CD14-positive monocyte (primary cell): Measurements from ENCODE around the gene SLC16A4. TPM values are rescaled to one million over a fixed set of nuclear protein-coding genes. Genes with fewer than 3 reads are reported as not detected.

Source experiments
- DNase-seq, 3 donors: peaks; one replicate each; pipeline ENCODE4 v3.0.0-alpha.2; 2011 to 2022
- H2AFZ ChIP-seq: 2 replicates; pipeline ENCODE4 v1.6.0; 2012; ENCODE audit warnings: mild to moderate bottlenecking, low read depth, low read length, inconsistent platforms; ENCODE audit not compliant: insufficient read depth, poor library complexity, severe bottlenecking
- H3K27ac ChIP-seq, 2 donors: 1 replicate in 1 of 2; 2 replicates in 1 of 2; pipeline ENCODE4 v1.5.1; 2012 to 2013; ENCODE audit warnings: low read length in 2 of 2, control low read depth in 1 of 2, inconsistent platforms in 1 of 2, low read depth in 1 of 2, mild to moderate bottlenecking in 1 of 2
- H3K27me3 ChIP-seq, 2 donors: one replicate each; pipeline versions ENCODE4 v1.6.0 to v1.6.1; 2011 to 2013; ENCODE audit warnings: low read length in 2 of 2; ENCODE audit not compliant: control insufficient read depth in 2 of 2, insufficient read depth in 2 of 2
- H3K36me3 ChIP-seq, 2 donors: replicated peaks in 1 of 2; 1 replicate in 1 of 2; 2 replicates in 1 of 2; pipeline versions ENCODE4 v1.5.1 to v1.6.1; 2012 to 2013; ENCODE audit warnings: low read length in 2 of 2, control low read depth in 1 of 2, inconsistent platforms in 1 of 2, mild to moderate bottlenecking in 1 of 2; ENCODE audit not compliant: insufficient read depth in 2 of 2, control insufficient read depth in 1 of 2
- H3K4me1 ChIP-seq, 2 donors: 1 replicate in 1 of 2; 2 replicates in 1 of 2; pipeline versions ENCODE4 v1.5.1 to v1.6.1; 2012 to 2013; ENCODE audit warnings: low read length in 2 of 2, control low read depth in 1 of 2, inconsistent platforms in 1 of 2, mild to moderate bottlenecking in 1 of 2, moderate library complexity in 1 of 2; ENCODE audit not compliant: insufficient read depth in 2 of 2, control insufficient read depth in 1 of 2
- H3K4me2 ChIP-seq: replicated peaks from 2 replicates; pipeline ENCODE3; 2012; ENCODE audit warnings: low read length, moderate library complexity, mild to moderate bottlenecking; ENCODE audit not compliant: poor library complexity, severe bottlenecking; ENCODE audit errors: extremely low read depth
- H3K4me3 ChIP-seq, 3 experiments: fragments of 200-600 bp in 1 of 3; sonication (generic) in 1 of 3; replicated peaks in 1 of 3; 1 replicate in 2 of 3; 2 replicates in 1 of 3; pipeline ENCODE4 v1.5.1; 2011 to 2013; ENCODE audit warnings: low read length in 3 of 3, mild to moderate bottlenecking in 3 of 3, control low read depth in 2 of 3, low read depth in 2 of 3, inconsistent platforms in 1 of 3, moderate library complexity in 1 of 3
- H3K79me2 ChIP-seq: 2 replicates; pipeline ENCODE4 v1.6.0; 2012; ENCODE audit warnings: mild to moderate bottlenecking, control low read depth, inconsistent platforms, low read length, moderate library complexity; ENCODE audit not compliant: insufficient read depth
- H3K9ac ChIP-seq: 2 replicates; pipeline ENCODE4 v1.6.0; 2017; ENCODE audit warnings: low read length, mild to moderate bottlenecking; ENCODE audit not compliant: insufficient read depth, poor library complexity, severe bottlenecking
- H3K9me3 ChIP-seq, 2 donors: replicated peaks in 1 of 2; 1 replicate in 1 of 2; 2 replicates in 1 of 2; pipeline versions ENCODE4 v1.5.1 to v1.6.1; 2012 to 2013; ENCODE audit warnings: low read length in 2 of 2, control low read depth in 1 of 2; ENCODE audit not compliant: control insufficient read depth in 1 of 2, insufficient read depth in 1 of 2
- H4K20me1 ChIP-seq: 2 replicates; pipeline ENCODE4 v1.6.0; 2012; ENCODE audit warnings: mild to moderate bottlenecking, low read length, control low read depth, moderate library complexity; ENCODE audit not compliant: insufficient read depth
- H3K27ac Mint-ChIP-seq, 7 donors: one replicate each; pipeline ENCODE4 v1.8.0; 2020; ENCODE audit warnings: mild to moderate bottlenecking in 7 of 7, mixed read lengths in 7 of 7, moderate library complexity in 6 of 7, inconsistent platforms in 2 of 7
- H3K27me3 Mint-ChIP-seq, 3 donors: one replicate each; pipeline ENCODE4 v1.8.0; 2021 to 2022; ENCODE audit warnings: low read depth in 3 of 3, mild to moderate bottlenecking in 3 of 3, mixed read lengths in 3 of 3, moderate library complexity in 3 of 3, inconsistent platforms in 1 of 3
- H3K36me3 Mint-ChIP-seq, 2 donors: one replicate each; pipeline ENCODE4 v1.8.0; 2020; ENCODE audit warnings: mixed read lengths in 2 of 2, inconsistent platforms in 1 of 2, mild to moderate bottlenecking in 1 of 2
- H3K4me1 Mint-ChIP-seq: one replicate; pipeline ENCODE4 v1.8.0; 2020; ENCODE audit warnings: mild to moderate bottlenecking, mixed read lengths
- H3K4me3 Mint-ChIP-seq, 2 donors: one replicate each; pipeline ENCODE4 v1.8.0; 2020; ENCODE audit warnings: mild to moderate bottlenecking in 2 of 2, mixed read lengths in 2 of 2, moderate library complexity in 1 of 2
- H3K9me3 Mint-ChIP-seq, 7 donors: one replicate each; pipeline ENCODE4 v1.8.0; 2020 to 2022; ENCODE audit warnings: mixed read lengths in 7 of 7, mild to moderate bottlenecking in 6 of 7, moderate library complexity in 6 of 7, inconsistent platforms in 2 of 7
- CTCF ChIP-seq: fragments of 200-600 bp; IDR thresholded peaks from one replicate; pipeline ENCODE4 v1.8.0; 2022; ENCODE audit warnings: antibody characterized with exemption, mild to moderate bottlenecking
- WGBS: methylation state at CpG from one replicate; pipeline ENCODE4 v1.1.5; 2013; ENCODE audit warnings: missing lambda C conversion rate; ENCODE audit not compliant: insufficient coverage; 5-methylcytosine and 5-hydroxymethylcytosine counted together
- intact Hi-C, 2 donors: fragments of 100-400 bp; cut with micrococcal nuclease; formaldehyde crosslinking; loops; one replicate each; pipeline versions ENCODE4 v1.15.0 to v1.15.1; 2023
- polyA plus RNA-seq, 3 donors: library from polyadenylated mRNA; depleted of rRNA in 1 of 3; unstranded in 2 of 3; stranded (reverse) in 1 of 3; fragments of 300-500 nt in 2 of 3; fragments of >200 nt in 1 of 3; fragmentation: Illumina TruSeq in 2 of 3; gene quantifications; 1 replicate in 2 of 3; 2 replicates in 1 of 3; pipeline ENCODE4 v1.2.3, GENCODE V29; 2012 to 2021

Gene SLC16A4
- polyA plus RNA-seq, 3 donors = 0.13 to 0.26 (median 0.25) TPM

GRCh38 chr1:110420874-110421793 is 30.3 kb upstream of the SLC16A4 start:
- Histone ChIP-seq H3K9ac (no peak overlapping the region), H2AFZ (no peak overlapping the region), H3K79me2 (no peaks in the 10 kb centered on the region), H3K9me3 (peaks cover 0 to 3% of the 10 kb centered on the region in 2 donors), H4K20me1 (no peaks in the 10 kb centered on the region), H3K4me1 (peaks cover 35 to 50% of the 10 kb centered on the region in 2 donors), H3K4me3 (no peak overlapping the region), H3K36me3 (no peaks in the 10 kb centered on the region), H3K27ac (peak overlapping the region; percentile 51 to 72), H3K27me3 (no peaks in the 10 kb centered on the region), H3K4me2 (no peak overlapping the region)
- no peaks in the 10 kb centered on the region for H3K36me3 Mint-ChIP-seq
- peak; percentile 72 to 93 (median 74) for DNase-seq
- intact Hi-C loops = no loop called here
- H3K27ac Mint-ChIP-seq = peak overlapping the region; percentile 74 to 91 (median 84)
- no peak for TF ChIP-seq CTCF
- no peak overlapping the region for H3K4me3 Mint-ChIP-seq
- 0% methylated on average over 2 of the region's 2 CpGs for whole genome bisulfite sequencing
- peaks cover 43% of the 10 kb centered on the region for H3K4me1 Mint-ChIP-seq
- peaks cover 0 to 10% (median 6%) of the 10 kb centered on the region in 7 donors for H3K9me3 Mint-ChIP-seq
- peaks cover 0 to 6% (median 2%) of the 10 kb centered on the region in 3 donors for H3K27me3 Mint-ChIP-seq

GRCh38 chr1:110420023-110420662 is 29.3 kb upstream of the SLC16A4 start:
- Histone ChIP-seq H3K9ac (no peak overlapping the region), H3K79me2 (no peaks in the 10 kb centered on the region), H3K4me3 (no peak overlapping the region), H3K27ac (peak overlapping the region; percentile 51 to 72), H3K4me2 (no peak overlapping the region), H2AFZ (no peak overlapping the region), H3K4me1 (peaks cover 34 to 44% of the 10 kb centered on the region in 2 donors), H3K27me3 (no peaks in the 10 kb centered on the region), H3K36me3 (no peaks in the 10 kb centered on the region), H3K9me3 (peaks cover 0 to 3% of the 10 kb centered on the region in 2 donors), H4K20me1 (no peaks in the 10 kb centered on the region)
- no peak for TF ChIP-seq CTCF
- H3K27me3 Mint-ChIP-seq = peaks cover 0 to 6% (median 2%) of the 10 kb centered on the region in 3 donors
- 98% methylated on average over 9 of the region's 10 CpGs for WGBS
- intact Hi-C loops = no loop called here
- H3K27ac Mint-ChIP-seq = peak overlapping the region; percentile 74 to 91 (median 82)
- no peak for DNase-seq
- H3K4me3 Mint-ChIP-seq = no peak overlapping the region
- no peaks in the 10 kb centered on the region for H3K36me3 Mint-ChIP-seq
- H3K9me3 Mint-ChIP-seq = peaks cover 0 to 10% (median 6%) of the 10 kb centered on the region in 7 donors
- peaks cover 40% of the 10 kb centered on the region for H3K4me1 Mint-ChIP-seq
